Heart right ventricle (tissue), 16 donors: ENCODE measurements around the gene ADARB2. TPM values are rescaled to one million over a fixed set of nuclear protein-coding genes. Genes with fewer than 3 reads are reported as not detected.

Experiments used
- ATAC-seq, 8 donors: fragments of 200-7000 bp; cut with Tn5 transposase; one replicate each; pipeline ENCODE4 v1.9.1; 2020; ENCODE audit warnings: mild to moderate bottlenecking in 8 of 8, moderate library complexity in 8 of 8, moderate number of reproducible peaks in 1 of 8
- DNase-seq, 2 donors: peaks; one replicate each; pipeline ENCODE4 v3.0.0-alpha.2; 2020
- H3K27ac ChIP-seq, 10 donors: fragments of 200-600 bp; sonication (generic) in 2 of 10; one replicate each; pipeline versions ENCODE4 v1.5.0 to v1.8.0; 2020 to 2022; ENCODE audit warnings: mild to moderate bottlenecking in 3 of 10
- H3K27me3 ChIP-seq, 7 donors: fragments of 200-600 bp; one replicate each; pipeline ENCODE4 v1.8.0; 2021 to 2022; ENCODE audit warnings: mild to moderate bottlenecking in 2 of 7
- H3K36me3 ChIP-seq, 9 donors: fragments of 200-600 bp; sonication (generic) in 1 of 9; one replicate each; pipeline versions ENCODE4 v1.5.0 to v1.8.0; 2020 to 2022; ENCODE audit warnings: mild to moderate bottlenecking in 2 of 9
- H3K4me1 ChIP-seq, 9 donors: fragments of 200-600 bp; sonication (generic) in 1 of 9; one replicate each; pipeline versions ENCODE4 v1.5.0 to v1.8.0; 2020 to 2022; ENCODE audit warnings: mild to moderate bottlenecking in 4 of 9
- H3K4me3 ChIP-seq, 10 donors: fragments of 200-600 bp; sonication (generic) in 2 of 10; one replicate each; pipeline versions ENCODE4 v1.5.0 to v1.8.0; 2020 to 2022; ENCODE audit warnings: mild to moderate bottlenecking in 7 of 10, moderate library complexity in 2 of 10
- H3K9me3 ChIP-seq, 11 donors: fragments of 200-600 bp in 10 of 11; sonication (generic) in 2 of 11; one replicate each; pipeline versions ENCODE4 v1.5.0 to v1.8.0; 2013 to 2022; ENCODE audit warnings: mild to moderate bottlenecking in 2 of 11, control low read depth in 1 of 11, moderate library complexity in 1 of 11
- CTCF ChIP-seq, 9 donors: fragments of 200-600 bp; sonication (generic) in 2 of 9; IDR thresholded peaks; one replicate each; pipeline versions ENCODE4 v1.5.0 to v1.8.0; 2021 to 2022; ENCODE audit warnings: antibody characterized with exemption in 9 of 9, mild to moderate bottlenecking in 5 of 9, moderate library complexity in 1 of 9
- WGBS, 2 donors: extraction: QIAGEN DNeasy Blood & Tissue Kit; methylation state at CpG; one replicate each; pipeline ENCODE4 v1.1.7; 2013; ENCODE audit warnings: inconsistent platforms in 1 of 2; 5-methylcytosine and 5-hydroxymethylcytosine counted together
- intact Hi-C, 10 donors: fragments of 100-400 bp; cut with DNase I; formaldehyde crosslinking; loops; one replicate each; pipeline versions ENCODE4 v1.11.1 to v1.14.2; 2022
- polyA plus RNA-seq, 2 donors: library from polyadenylated mRNA; stranded (reverse); fragments of 200-250 nt; gene quantifications; one replicate each; pipeline ENCODE4 v1.2.3, GENCODE V29; 2013
- total RNA-seq, 10 donors: library from RNA; stranded (reverse); fragmentation: NEBNext Ultra II Directional in 3 of 10; extraction: Animal tissue kit (Norgen Biotek cat#: 25700) in 3 of 10; gene quantifications; one replicate each; pipeline versions ENCODE4 v1.2.1 to v1.2.4, GENCODE V29; 2021 to 2023
- donor health status: Arrhythmogenic right ventricular cardiomyopathy.
- donor health status: ischemic (EF 13 %, LVEDD 7.1; RV severe dilation, severe dysfunction).
- donor health status: healthy with polysubstance abuse.
- donor health status: DM: no; HTN: yes; CAD: no.
- donor health status: DM: no; HTN: no; CAD: no.
- donor health status: ischemic (EF 25% LVEDD 6.9; RV normal size, moderate dysfunction).
- donor health status: ischemic (EF 25% LVEDD 5.7; RV mildly dilated, moderate dysfunction).
- donor health status: healthy.
- donor health status: DM: yes; HTN: yes; CAD: no.
- donor health status: Ischemic cardiomyopathy.
- donor health status: ischemic (EF 35%, LVEDD 5.7; RV mildly dilated, moderate dysfunction).
- donor health status: nonischemic (EF 11% LVEDD 7.7; RV severe dilation, severe dysfunction).
- donor health status: DM: yes; HTN: yes; CAD: no.
- donor health status: PGD.
- donor health status: ischemic (EF 29% LVEDD 5.4; RV normal size, mild dysfunction).
- donor health status: nonischemic (EF 23%, LVEDD 6.1; RV moderate dilation, normal function).

ADARB2 gene
- total and polyA plus RNA-seq, 12 donors, result 0.08 to 0.47 (median 0.17) TPM; not detected in 2

DNA sequence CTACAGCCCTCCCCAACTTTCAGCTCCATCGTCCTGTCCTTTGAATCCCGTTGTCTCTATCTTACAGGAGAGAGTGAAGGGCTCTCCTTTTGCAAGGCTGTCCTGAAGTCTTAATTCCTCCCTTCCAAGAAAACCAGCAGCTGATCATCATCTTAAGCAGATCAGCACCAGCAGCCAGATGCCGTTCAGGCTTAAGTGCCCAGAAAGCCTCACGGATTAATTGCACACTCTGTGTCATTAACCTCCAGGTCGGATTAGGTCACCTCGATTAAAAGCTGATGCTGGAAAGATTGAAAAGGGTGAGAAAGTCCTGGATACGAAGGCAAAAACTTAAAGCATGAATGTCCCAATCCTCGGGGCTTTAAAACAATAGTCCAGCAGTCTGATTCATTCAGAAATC, 24.8 kb upstream of the ADARB2 start:
- H3K9me3 ChIP-seq, result peaks cover 0 to 34% (median 10%) of the 10 kb centered on the region in 11 donors
- H3K4me3 ChIP-seq, result no peak overlapping the region
- intact Hi-C loops, result no loop called here
- H3K36me3 ChIP-seq, result peaks cover 0 to 4% (median 0%) of the 10 kb centered on the region in 9 donors
- no peak for TF ChIP-seq CTCF (IDR thresholded peaks at IDR 0.05)
- H3K27ac ChIP-seq, result no peak overlapping the region
- 68 to 70% methylated on average over 8 of the region's 8 CpGs for WGBS, 2 donors
- DNase-seq (no peak), ATAC-seq (no peak)
- H3K27me3 ChIP-seq, result no peaks in the 10 kb centered on the region
- H3K4me1 ChIP-seq, result no peaks in the 10 kb centered on the region

DNA sequence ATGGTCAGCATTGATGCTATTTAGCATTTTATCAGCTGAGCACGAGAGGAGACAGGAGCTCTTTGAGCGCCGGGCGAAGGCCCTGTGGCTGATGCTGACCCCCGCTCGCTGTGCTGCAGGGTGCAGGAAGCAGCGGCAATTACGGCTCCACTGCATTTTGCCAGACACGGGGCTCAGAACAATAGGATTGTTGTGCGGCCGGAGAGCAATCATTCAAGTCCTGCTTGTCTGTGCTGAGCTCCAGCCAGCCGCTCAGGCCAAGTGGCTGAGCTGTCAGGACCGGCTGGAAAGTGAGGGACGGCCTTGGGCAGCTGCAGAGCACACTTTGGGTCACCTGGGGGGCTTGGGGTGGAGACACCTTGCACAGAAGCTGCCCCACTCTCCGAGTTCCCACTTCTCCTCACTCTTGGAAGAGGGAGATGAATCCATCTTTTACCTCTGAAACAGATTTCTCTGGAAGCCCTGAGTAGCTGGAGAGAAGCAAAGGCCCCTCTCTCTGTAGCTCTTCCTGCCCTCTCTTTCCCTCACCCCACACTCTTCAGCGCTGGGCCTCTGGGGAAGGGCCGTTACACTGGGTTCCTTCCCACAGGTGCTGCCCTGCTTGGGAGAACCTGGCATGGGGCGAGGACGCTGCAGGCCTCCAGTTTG, 17.3 kb upstream of the ADARB2 start:
- no peak overlapping the region for H3K27ac ChIP-seq
- no peak overlapping the region for H3K4me3 ChIP-seq
- intact Hi-C loops, result no loop called here
- no peak for ATAC-seq
- no peak for DNase-seq
- 47 to 51% methylated on average over 19 of the region's 19 CpGs for WGBS, 2 donors
- H3K36me3 ChIP-seq, result peaks cover 0 to 4% (median 0%) of the 10 kb centered on the region in 9 donors
- no peaks in the 10 kb centered on the region for H3K4me1 ChIP-seq
- H3K27me3 ChIP-seq, result peaks cover 0 to 24% (median 8%) of the 10 kb centered on the region in 7 donors
- peaks cover 0 to 44% (median 22%) of the 10 kb centered on the region in 11 donors for H3K9me3 ChIP-seq
- TF ChIP-seq CTCF (IDR thresholded peaks at IDR 0.05), result no peak

DNA sequence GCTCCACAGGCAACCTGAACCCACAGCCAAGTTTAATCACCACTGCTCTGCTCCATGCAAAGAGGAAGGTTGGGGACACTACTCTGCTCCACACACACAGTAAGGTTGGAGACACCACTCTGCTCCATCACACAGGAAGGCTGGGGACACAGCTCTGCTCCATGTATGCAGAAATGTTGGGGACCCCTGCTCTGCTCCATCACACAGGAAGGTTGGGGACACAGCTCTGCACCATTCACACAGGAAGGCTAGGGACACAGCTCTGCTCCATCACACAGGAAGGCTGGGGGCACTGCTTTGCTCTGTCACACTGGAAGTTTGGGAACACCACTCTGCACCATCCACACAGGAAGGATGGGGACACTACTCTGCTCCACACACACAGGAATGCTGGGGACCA, 14.8 kb upstream of the ADARB2 start:
- Histone ChIP-seq H3K4me3 (no peak overlapping the region), H3K4me1 (no peaks in the 10 kb centered on the region), H3K36me3 (no peaks in the 10 kb centered on the region), H3K27me3 (peaks cover 0 to 24% (median 8%) of the 10 kb centered on the region in 7 donors), H3K9me3 (peaks cover 0 to 32% (median 13%) of the 10 kb centered on the region in 11 donors), H3K27ac (no peak overlapping the region)
- TF ChIP-seq CTCF (IDR thresholded peaks at IDR 0.05), result no peak
- intact Hi-C loops, result no loop called here
- no peak for ATAC-seq
- no peak for DNase-seq

- no peak overlapping the region for H3K4me3 ChIP-seq
- no peak for DNase-seq
- no peaks in the 10 kb centered on the region for H3K4me1 ChIP-seq
- H3K27ac ChIP-seq, result no peak overlapping the region
- peaks cover 0 to 32% (median 5%) of the 10 kb centered on the region in 7 donors for H3K27me3 ChIP-seq
- TF ChIP-seq CTCF (IDR thresholded peaks at IDR 0.05), result no peak
- no peak for ATAC-seq
- WGBS, 2 donors, result 77 to 78% methylated on average over 5 of the region's 5 CpGs
- intact Hi-C loops, result loop anchor here in 2 of 10 donors (2.0 to 10.0 kb wide), 2 partner anchors 19 to 63 kb away; no protein-coding TSS in a partner anchor
- H3K36me3 ChIP-seq, result no peaks in the 10 kb centered on the region
- H3K9me3 ChIP-seq, result peaks cover 0 to 30% (median 13%) of the 10 kb centered on the region in 11 donors
Observed at GRCh38 chr10:1747590-1748157, 10.3 kb upstream of the ADARB2 start.
